HCT116 (cell line): ENCODE measurements around the gene CCNJ. TPM values are rescaled to one million over a fixed set of nuclear protein-coding genes. Genes with fewer than 3 reads are reported as not detected.

ENCODE experiments used
- ATAC-seq: fragments of 200-7000 bp; cut with Tn5 transposase; 2 replicates; pipeline ENCODE4 v1.9.1; 2020; ENCODE audit warnings: mild to moderate bottlenecking, moderate library complexity
- BruUV-seq: library from RNA; stranded (reverse); fragments of 400-500 nt; replicated peaks from 2 replicates; lab custom pipeline; 2021; lab: Mats Ljungman, UMichigan
- CTCF ChIA-PET: fragments of 300-600 bp; sonication (Branson Sonifier 250); formaldehyde crosslinking; loops from one replicate; lab custom pipeline; 2021; ENCODE audit warnings: antibody characterized with exemption; lab: Charles Lee
- POLR2A ChIA-PET: fragments of 300-600, 350-600 bp; sonication (Branson Sonifier 250); formaldehyde crosslinking; loops from one replicate; lab custom pipeline; 2021; ENCODE audit warnings: antibody characterized with exemption; lab: Charles Lee
- RAD21 ChIA-PET, 2 experiments: fragments of 300-600 bp; sonication (Branson Sonifier 250); formaldehyde crosslinking; loops; one replicate each; lab custom pipeline; 2023; ENCODE audit warnings: low total read pairs in 2 of 2; ENCODE audit not compliant: uncharacterized antibody in 2 of 2, unreplicated experiment in 2 of 2, low non-redundant PET in 1 of 2; lab: Charles Lee
- DNase-seq: peaks from one replicate; pipeline ENCODE4 v3.0.0-alpha.2; 2010; ENCODE audit warnings: low read depth, low spot score
- H2AFZ ChIP-seq: fragments of 200-600 bp; shearing (Covaris generic), sonication (generic); 2 replicates; pipeline ENCODE4 v1.6.1; 2017; ENCODE audit warnings: low read depth, mixed run types, mixed read lengths, antibody characterized with exemption, low read length; ENCODE audit not compliant: poor library complexity, severe bottlenecking
- H3K27ac ChIP-seq: 2 replicates; pipeline ENCODE4 v1.5.1; 2012; ENCODE audit warnings: low read depth, low read length
- H3K27me3 ChIP-seq: fragments of 200-600 bp; sonication (generic); 2 replicates; pipeline ENCODE4 v1.6.1; 2016; ENCODE audit warnings: mixed run types, low read length, mixed read lengths; ENCODE audit not compliant: insufficient read depth
- H3K36me3 ChIP-seq, 2 experiments: fragments of 200-500 bp in 1 of 2; fragments of 200-600 bp in 1 of 2; sonication (Bioruptor generic) in 1 of 2; sonication (generic) in 1 of 2; 2 replicates each; pipeline versions ENCODE4 v1.5.1 to v1.6.1; 2014 to 2016; ENCODE audit warnings: low read length in 2 of 2, inconsistent platforms in 1 of 2, mixed read lengths in 1 of 2, mixed run types in 1 of 2; ENCODE audit not compliant: insufficient read depth in 2 of 2, control insufficient read depth in 1 of 2
- H3K4me1 ChIP-seq, 2 experiments: fragments of 200-600 bp in 1 of 2; sonication (generic) in 1 of 2; 2 replicates each; pipeline versions ENCODE4 v1.5.1 to v1.6.1; 2012 to 2017; ENCODE audit warnings: low read length in 2 of 2, inconsistent platforms in 1 of 2, mild to moderate bottlenecking in 1 of 2, mixed read lengths in 1 of 2, mixed run types in 1 of 2, moderate library complexity in 1 of 2; ENCODE audit not compliant: insufficient read depth in 2 of 2, control insufficient read depth in 1 of 2
- H3K4me2 ChIP-seq: fragments of 200-600 bp; sonication (generic); 2 replicates; pipeline ENCODE4 v1.6.1; 2017; ENCODE audit warnings: mixed run types, low read length, mixed read lengths
- H3K4me3 ChIP-seq, 2 experiments: fragments of 200-600 bp in 1 of 2; sonication (generic) in 1 of 2; replicated peaks in 1 of 2; 2 replicates each; pipeline ENCODE4 v1.5.1; 2011 to 2016; ENCODE audit warnings: low read length in 2 of 2, control low read depth in 1 of 2, low read depth in 1 of 2, mild to moderate bottlenecking in 1 of 2, mixed read lengths in 1 of 2, mixed run types in 1 of 2
- H3K79me2 ChIP-seq: fragments of 200-600 bp; sonication (generic); 2 replicates; pipeline ENCODE4 v1.6.1; 2017; ENCODE audit warnings: mild to moderate bottlenecking, mixed run types, low read length, moderate library complexity, mixed read lengths; ENCODE audit not compliant: insufficient read depth
- H3K9ac ChIP-seq: fragments of 200-600 bp; sonication (generic); 2 replicates; pipeline ENCODE4 v1.6.1; 2016; ENCODE audit warnings: low read length, mixed read lengths
- H3K9me2 ChIP-seq: fragments of 200-600 bp; sonication (generic), shearing (Covaris generic); 2 replicates; pipeline ENCODE4 v1.6.1; 2017; ENCODE audit warnings: mixed run types, mild to moderate bottlenecking, moderate library complexity; ENCODE audit not compliant: insufficient read depth
- H3K9me3 ChIP-seq, 2 experiments: fragments of 200-500 bp in 1 of 2; fragments of 200-600 bp in 1 of 2; sonication (Bioruptor generic) in 1 of 2; sonication (generic) in 1 of 2; 2 replicates each; pipeline ENCODE4 v1.6.1; 2014 to 2017; ENCODE audit warnings: low read length in 2 of 2, mixed read lengths in 2 of 2, inconsistent platforms in 1 of 2, low read depth in 1 of 2, mild to moderate bottlenecking in 1 of 2, mixed run types in 1 of 2, moderate library complexity in 1 of 2; ENCODE audit not compliant: control insufficient read depth in 1 of 2, insufficient read depth in 1 of 2
- H4K20me1 ChIP-seq: fragments of 200-600 bp; sonication (generic), shearing (Covaris generic); 2 replicates; pipeline ENCODE4 v1.6.1; 2017; ENCODE audit warnings: mixed run types, mild to moderate bottlenecking, moderate library complexity; ENCODE audit not compliant: insufficient read depth
- EGR1 ChIP-seq: IDR thresholded peaks from 2 replicates; pipeline ENCODE4 v1.6.1; 2012; ENCODE audit warnings: low read depth
- SP1 ChIP-seq: IDR thresholded peaks from 2 replicates; pipeline ENCODE4 v1.6.1; 2012; ENCODE audit warnings: low read depth
- ZFX ChIP-seq: fragments of 450-650 bp; IDR thresholded peaks from 2 replicates; pipeline ENCODE4 v1.6.1; 2017
- ZNF274 ChIP-seq: fragments of 200-500 bp; sonication (Bioruptor generic); IDR thresholded peaks from 2 replicates; pipeline ENCODE4 v1.6.1; 2014; ENCODE audit warnings: mild to moderate bottlenecking, low read depth, low read length, inconsistent platforms
- intact Hi-C: fragments of 100-400 bp; cut with micrococcal nuclease; formaldehyde crosslinking; loops from 2 replicates; pipeline ENCODE4 v1.10.0; 2022
- total RNA-seq: library from RNA; stranded (reverse); gene quantifications from one replicate; pipeline ENCODE4 v1.2.1, GENCODE V29; 2021; ENCODE audit not compliant: unreplicated experiment
- TF ChIP-seq, protein P1 (sequence below): IDR thresholded peaks from 2 replicates; pipeline ENCODE4 v1.6.1; 2012
- TF ChIP-seq, protein P2 (sequence below): IDR thresholded peaks from 2 replicates; pipeline ENCODE4 v1.6.1; 2011; ENCODE audit warnings: mild to moderate bottlenecking, low read length, moderate library complexity; ENCODE audit not compliant: insufficient replicate concordance; ENCODE audit errors: extremely low read depth

CCNJ gene
- total RNA-seq, 1 experiment from 2014 or later, result 12.2 TPM

DNA sequence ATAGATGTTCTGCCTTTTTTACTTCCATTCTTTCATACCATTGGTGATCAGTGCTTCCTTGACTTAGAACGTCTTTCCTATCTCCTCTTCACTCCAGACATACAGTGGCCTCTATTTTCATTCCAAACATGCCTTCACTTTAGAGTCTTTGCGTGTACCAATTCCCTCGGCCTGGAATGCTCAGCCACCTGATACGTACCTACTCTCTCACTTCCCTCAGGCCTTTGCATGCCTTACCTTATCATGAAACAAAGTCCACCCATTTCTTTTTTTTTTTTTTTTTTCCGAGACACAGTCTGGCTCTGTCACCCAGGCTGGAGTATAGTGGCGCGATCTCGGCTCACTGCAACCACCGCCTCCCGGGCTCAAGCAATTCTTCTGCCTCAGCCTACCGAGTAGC lies 2.2 kb upstream of the CCNJ start:
- intact Hi-C loops, result loop anchor here (5.0 to 10.0 kb wide), 2 partner anchors 81 to 254 kb away; no protein-coding TSS in a partner anchor
- no TSS peak for BruUV-seq
- no peak for ATAC-seq
- DNase-seq, result no peak
- peaks cover 23% of the 10 kb centered on the region for H3K79me2 ChIP-seq
- no peaks in the 10 kb centered on the region for H3K36me3 ChIP-seq
- ChIA-PET RAD21 (no interaction called here), CTCF (no interaction called here), POLR2A (no interaction called here)
- peaks cover 5 to 18% of the 10 kb centered on the region in 2 experiments for H3K4me1 ChIP-seq
- no peaks in the 10 kb centered on the region for H3K9me3 ChIP-seq
- no peak overlapping the region for H3K4me2 ChIP-seq
- no peak overlapping the region for H2AFZ ChIP-seq
- no peaks in the 10 kb centered on the region for H4K20me1 ChIP-seq
- no peak overlapping the region for H3K27ac ChIP-seq
- H3K4me3 ChIP-seq, result no peak overlapping the region
- no peak overlapping the region for H3K9ac ChIP-seq
- H3K27me3 ChIP-seq, result no peaks in the 10 kb centered on the region
- no peak for TF ChIP-seq EGR1
- TF ChIP-seq, protein P1, sequence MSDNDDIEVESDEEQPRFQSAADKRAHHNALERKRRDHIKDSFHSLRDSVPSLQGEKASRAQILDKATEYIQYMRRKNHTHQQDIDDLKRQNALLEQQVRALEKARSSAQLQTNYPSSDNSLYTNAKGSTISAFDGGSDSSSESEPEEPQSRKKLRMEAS, result no peak
- TF ChIP-seq ZNF274, result no peak
- TF ChIP-seq, protein P2, sequence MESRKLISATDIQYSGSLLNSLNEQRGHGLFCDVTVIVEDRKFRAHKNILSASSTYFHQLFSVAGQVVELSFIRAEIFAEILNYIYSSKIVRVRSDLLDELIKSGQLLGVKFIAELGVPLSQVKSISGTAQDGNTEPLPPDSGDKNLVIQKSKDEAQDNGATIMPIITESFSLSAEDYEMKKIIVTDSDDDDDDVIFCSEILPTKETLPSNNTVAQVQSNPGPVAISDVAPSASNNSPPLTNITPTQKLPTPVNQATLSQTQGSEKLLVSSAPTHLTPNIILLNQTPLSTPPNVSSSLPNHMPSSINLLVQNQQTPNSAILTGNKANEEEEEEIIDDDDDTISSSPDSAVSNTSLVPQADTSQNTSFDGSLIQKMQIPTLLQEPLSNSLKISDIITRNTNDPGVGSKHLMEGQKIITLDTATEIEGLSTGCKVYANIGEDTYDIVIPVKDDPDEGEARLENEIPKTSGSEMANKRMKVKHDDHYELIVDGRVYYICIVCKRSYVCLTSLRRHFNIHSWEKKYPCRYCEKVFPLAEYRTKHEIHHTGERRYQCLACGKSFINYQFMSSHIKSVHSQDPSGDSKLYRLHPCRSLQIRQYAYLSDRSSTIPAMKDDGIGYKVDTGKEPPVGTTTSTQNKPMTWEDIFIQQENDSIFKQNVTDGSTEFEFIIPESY, result no peak
- no peak for TF ChIP-seq SP1
- TF ChIP-seq ZFX, result no peak
- H3K9me2 ChIP-seq, result no peaks in the 10 kb centered on the region
